Activated naive CD4-positive, alpha-beta T cell treated with anti-CD3 and anti-CD28 coated beads for 36 hours (primary cell): ENCODE data around the gene GPC6. TPM values are rescaled to one million over a fixed set of nuclear protein-coding genes. Genes with fewer than 3 reads are reported as not detected.

Source experiments
- CTCF ChIA-PET: fragments of 350-600 bp; sonication (Branson Sonifier 250); formaldehyde crosslinking; loops from one replicate; lab custom pipeline; 2021; ENCODE audit warnings: antibody characterized with exemption; lab: Charles Lee
- DNase-seq: peaks from one replicate; pipeline ENCODE4 v3.0.0-alpha.2; 2020
- H3K27ac Mint-ChIP-seq: one replicate; pipeline ENCODE4 v1.8.0; 2021; ENCODE audit warnings: mild to moderate bottlenecking, mixed read lengths
- H3K27me3 Mint-ChIP-seq: one replicate; pipeline ENCODE4 v1.8.0; 2021; ENCODE audit warnings: low read depth, mixed read lengths
- H3K36me3 Mint-ChIP-seq: one replicate; pipeline ENCODE4 v1.8.0; 2021; ENCODE audit warnings: low read depth, mixed read lengths
- H3K4me1 Mint-ChIP-seq: one replicate; pipeline ENCODE4 v1.8.0; 2021; ENCODE audit warnings: low read depth, mixed read lengths
- H3K4me3 Mint-ChIP-seq: one replicate; pipeline ENCODE4 v1.8.0; 2021; ENCODE audit warnings: mild to moderate bottlenecking, moderate library complexity, mixed read lengths
- H3K9me3 Mint-ChIP-seq: one replicate; pipeline ENCODE4 v1.8.0; 2021; ENCODE audit warnings: mixed read lengths
- intact Hi-C: fragments of 100-400 bp; cut with micrococcal nuclease; formaldehyde crosslinking; loops from one replicate; pipeline ENCODE4 v1.15.1; 2023
- total RNA-seq, 2 experiments: library from RNA; stranded (reverse); gene quantifications; one replicate each; pipeline ENCODE4 v1.2.3, GENCODE V29; 2021

GPC6 gene
- total RNA-seq, 2 experiments from 2014 or later, result not detected

DNA sequence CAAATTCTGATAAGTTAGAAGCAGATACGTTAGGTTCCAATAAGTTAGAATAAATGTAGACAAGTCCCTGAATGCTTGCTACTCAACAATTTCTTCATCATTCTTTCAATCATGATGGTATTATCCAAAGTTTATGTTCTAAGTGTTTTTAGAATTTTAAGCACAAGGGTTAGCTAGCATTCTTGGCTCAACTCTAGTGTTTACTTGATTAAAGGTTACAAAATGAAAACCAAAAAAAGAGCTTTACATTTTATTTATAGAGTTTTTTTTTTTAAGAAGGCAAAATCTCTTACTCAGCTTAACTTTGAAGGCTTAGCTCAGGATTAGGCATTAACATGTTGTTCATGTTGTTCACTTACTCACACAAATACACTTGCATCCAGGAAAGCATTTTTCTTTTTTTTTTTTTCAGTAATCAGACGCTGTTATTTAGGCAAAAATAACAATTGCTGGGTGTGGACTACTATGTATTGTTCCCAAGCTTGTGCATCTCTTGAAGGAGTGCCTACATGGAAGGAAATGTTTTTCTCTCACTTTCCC lies 832.3 kb downstream of the GPC6 start:
- intact Hi-C loops, result loop anchor here (10.0 kb wide), 1 partner anchor 306 kb away; no protein-coding TSS in a partner anchor
- Mint-ChIP-seq H3K27ac (no peak overlapping the region), H3K4me1 (no peaks in the 10 kb centered on the region), H3K36me3 (no peaks in the 10 kb centered on the region), H3K9me3 (no peaks in the 10 kb centered on the region), H3K27me3 (peaks cover 2% of the 10 kb centered on the region), H3K4me3 (no peak overlapping the region)
- no peak for DNase-seq
- CTCF ChIA-PET, result interaction anchor here (0.7 kb wide), 1 partner anchor 475 kb away, joined by 5 read pairs; no protein-coding TSS in a partner anchor

DNA sequence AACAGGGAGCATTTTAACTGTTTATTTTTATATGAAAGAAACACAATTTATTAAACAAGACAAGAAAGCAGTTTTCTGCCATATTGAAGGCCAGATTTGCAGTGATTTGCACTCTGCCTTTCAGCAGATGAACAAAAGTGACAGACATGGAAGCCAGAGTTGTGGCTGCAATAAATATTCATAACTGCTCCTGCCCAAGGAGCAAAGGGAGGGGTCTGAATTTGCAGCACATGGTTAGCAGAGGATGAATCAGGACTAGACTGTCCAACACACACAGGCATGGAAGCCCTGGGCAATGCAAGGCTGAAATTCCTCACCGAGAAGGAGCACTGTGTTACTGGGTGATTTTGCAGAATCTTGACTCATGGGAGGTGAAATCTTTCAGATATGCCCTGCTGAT lies 834.7 kb downstream of the GPC6 start:
- H3K9me3 Mint-ChIP-seq, result no peaks in the 10 kb centered on the region
- DNase-seq, result no peak
- peaks cover 3% of the 10 kb centered on the region for H3K27me3 Mint-ChIP-seq
- H3K36me3 Mint-ChIP-seq, result no peaks in the 10 kb centered on the region
- H3K27ac Mint-ChIP-seq, result no peak overlapping the region
- no peaks in the 10 kb centered on the region for H3K4me1 Mint-ChIP-seq
- CTCF ChIA-PET, result no interaction called here
- H3K4me3 Mint-ChIP-seq, result no peak overlapping the region
- intact Hi-C loops, result no loop called here

DNA sequence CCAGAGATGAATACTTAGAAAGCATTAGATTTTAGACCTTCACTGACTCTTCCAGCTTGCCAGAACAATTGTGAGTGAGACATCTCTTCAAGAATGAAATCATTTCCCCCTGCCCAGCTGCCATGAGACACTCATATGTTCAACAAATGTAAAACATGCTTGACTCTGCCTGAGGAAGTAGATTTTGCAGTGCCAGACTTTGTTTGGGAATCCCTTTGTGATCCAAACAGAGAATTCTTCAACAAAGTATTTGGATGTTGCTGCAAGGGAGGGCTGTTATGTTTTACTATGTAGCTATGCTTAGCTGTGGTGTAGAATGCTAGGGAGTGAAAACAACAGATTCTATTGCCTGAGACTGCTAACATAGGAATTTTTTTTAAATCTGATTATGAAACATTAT lies 836.5 kb downstream of the GPC6 start:
- intact Hi-C loops, result no loop called here
- Mint-ChIP-seq H3K4me3 (no peak overlapping the region), H3K27me3 (peaks cover 3% of the 10 kb centered on the region), H3K27ac (no peak overlapping the region), H3K4me1 (no peaks in the 10 kb centered on the region), H3K9me3 (no peaks in the 10 kb centered on the region), H3K36me3 (no peaks in the 10 kb centered on the region)
- DNase-seq, result no peak
- CTCF ChIA-PET, result no interaction called here

DNA sequence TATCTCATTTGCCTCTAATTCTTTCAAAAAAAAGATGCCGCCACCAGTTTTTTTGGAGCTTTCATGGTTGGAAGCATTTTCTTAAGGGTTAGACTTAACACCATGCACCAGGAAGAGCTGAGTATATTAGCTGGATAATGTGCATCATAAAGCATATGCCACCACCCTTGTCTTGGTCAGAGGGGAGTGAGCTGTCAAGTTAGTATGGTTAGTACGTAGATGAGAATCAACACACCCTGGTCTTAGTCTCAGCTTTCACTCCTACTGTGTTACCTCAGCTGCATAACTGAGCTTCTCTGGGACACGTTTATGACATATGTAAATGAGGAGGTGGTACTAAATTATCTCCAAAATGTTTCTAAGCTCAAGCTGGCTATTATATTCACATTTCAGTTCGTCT lies 837.2 kb downstream of the GPC6 start:
- H3K27me3 Mint-ChIP-seq, result peaks cover 3% of the 10 kb centered on the region
- H3K9me3 Mint-ChIP-seq, result no peaks in the 10 kb centered on the region
- intact Hi-C loops, result no loop called here
- no peaks in the 10 kb centered on the region for H3K36me3 Mint-ChIP-seq
- no peak overlapping the region for H3K4me3 Mint-ChIP-seq
- CTCF ChIA-PET, result interaction anchor here (0.6 kb wide), 1 partner anchor 18 kb away, joined by 3 read pairs; no protein-coding TSS in a partner anchor
- no peak overlapping the region for H3K27ac Mint-ChIP-seq
- no peak for DNase-seq
- no peaks in the 10 kb centered on the region for H3K4me1 Mint-ChIP-seq

DNA sequence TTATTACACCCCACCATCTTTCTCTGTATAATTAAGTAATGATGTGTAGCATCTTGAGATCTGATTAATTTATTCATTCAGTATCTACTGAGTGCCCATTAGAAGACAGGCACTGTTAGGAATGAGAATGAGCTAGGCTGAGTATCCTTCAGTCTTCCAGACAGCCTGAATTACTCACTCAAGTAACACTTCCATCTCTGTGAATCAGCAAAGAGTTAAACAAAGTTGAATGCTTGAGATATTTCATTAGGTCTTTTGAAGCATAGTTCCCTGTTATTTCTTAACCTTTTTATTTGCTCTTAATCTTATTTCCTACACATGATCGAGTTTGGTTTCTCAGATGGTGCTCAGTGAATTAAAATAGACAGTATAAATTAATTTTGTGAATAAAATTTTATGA lies 839.1 kb downstream of the GPC6 start:
- intact Hi-C loops, result no loop called here
- Mint-ChIP-seq H3K27ac (no peak overlapping the region), H3K27me3 (peaks cover 11% of the 10 kb centered on the region), H3K4me3 (no peak overlapping the region), H3K4me1 (no peaks in the 10 kb centered on the region), H3K36me3 (no peaks in the 10 kb centered on the region), H3K9me3 (peaks cover 3% of the 10 kb centered on the region)
- CTCF ChIA-PET, result no interaction called here
- DNase-seq, result no peak

DNA sequence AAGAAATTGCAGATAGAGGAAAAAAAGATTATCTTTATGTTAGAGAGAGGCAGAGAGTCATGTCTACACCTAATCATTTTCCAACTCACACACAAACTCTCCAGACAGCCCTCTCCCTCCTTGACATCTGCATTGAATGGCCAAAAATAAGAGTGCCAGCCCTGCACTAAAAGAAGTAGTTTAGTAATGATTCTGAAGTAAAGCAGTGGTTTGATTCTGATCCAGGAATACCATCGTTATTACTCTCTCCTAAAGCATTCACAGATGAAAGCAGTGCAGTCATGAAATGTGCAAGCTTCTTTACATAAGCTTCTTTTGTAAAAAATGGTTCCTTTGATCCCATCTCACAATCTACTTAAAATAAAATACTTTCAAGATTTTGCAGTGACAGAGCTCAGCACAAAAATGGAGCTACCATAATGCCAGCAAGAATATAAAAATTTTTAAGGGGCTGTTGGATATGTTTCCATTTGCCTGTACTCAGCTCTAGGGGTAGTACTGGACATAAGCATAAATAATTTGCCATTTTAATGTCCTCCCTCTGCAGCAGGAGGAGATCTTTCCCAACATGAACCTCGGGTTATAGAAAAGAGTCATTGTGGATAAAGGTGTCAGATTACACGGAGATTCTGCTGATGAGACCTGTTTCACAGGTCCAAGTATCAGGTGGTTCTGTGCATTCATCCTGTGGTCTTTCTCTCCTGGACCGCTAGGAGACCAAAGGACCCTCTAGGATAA lies 846.6 kb downstream of the GPC6 start:
- no peak overlapping the region for H3K27ac Mint-ChIP-seq
- no peak for DNase-seq
- H3K9me3 Mint-ChIP-seq, result peaks cover 3% of the 10 kb centered on the region
- intact Hi-C loops, result no loop called here
- no peaks in the 10 kb centered on the region for H3K4me1 Mint-ChIP-seq
- H3K4me3 Mint-ChIP-seq, result no peak overlapping the region
- CTCF ChIA-PET, result no interaction called here
- no peaks in the 10 kb centered on the region for H3K36me3 Mint-ChIP-seq
- peaks cover 21% of the 10 kb centered on the region for H3K27me3 Mint-ChIP-seq

DNA sequence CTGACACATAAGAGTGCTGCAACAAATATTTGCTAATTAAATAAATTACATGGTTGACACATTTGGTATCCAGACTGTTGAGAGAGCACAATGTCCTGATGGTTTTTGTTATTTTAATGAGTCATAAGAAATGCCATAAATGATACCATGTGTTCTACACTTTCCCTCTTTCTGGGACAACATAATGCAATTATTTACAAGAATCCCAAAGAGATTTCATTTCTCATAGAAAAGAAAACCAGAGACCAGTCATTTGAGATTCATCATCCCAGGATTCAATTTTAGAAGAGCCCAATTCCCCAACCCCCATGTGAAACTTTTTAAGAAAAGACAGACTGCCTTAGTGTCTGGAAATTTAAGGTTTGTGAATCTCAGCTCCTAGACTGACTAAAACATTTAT lies 853.3 kb downstream of the GPC6 start:
- no peaks in the 10 kb centered on the region for H3K9me3 Mint-ChIP-seq
- no peak overlapping the region for H3K4me3 Mint-ChIP-seq
- CTCF ChIA-PET, result no interaction called here
- H3K27me3 Mint-ChIP-seq, result peaks cover 18% of the 10 kb centered on the region
- H3K4me1 Mint-ChIP-seq, result no peaks in the 10 kb centered on the region
- no peak for DNase-seq
- no peaks in the 10 kb centered on the region for H3K36me3 Mint-ChIP-seq
- H3K27ac Mint-ChIP-seq, result no peak overlapping the region
- intact Hi-C loops, result no loop called here

DNA sequence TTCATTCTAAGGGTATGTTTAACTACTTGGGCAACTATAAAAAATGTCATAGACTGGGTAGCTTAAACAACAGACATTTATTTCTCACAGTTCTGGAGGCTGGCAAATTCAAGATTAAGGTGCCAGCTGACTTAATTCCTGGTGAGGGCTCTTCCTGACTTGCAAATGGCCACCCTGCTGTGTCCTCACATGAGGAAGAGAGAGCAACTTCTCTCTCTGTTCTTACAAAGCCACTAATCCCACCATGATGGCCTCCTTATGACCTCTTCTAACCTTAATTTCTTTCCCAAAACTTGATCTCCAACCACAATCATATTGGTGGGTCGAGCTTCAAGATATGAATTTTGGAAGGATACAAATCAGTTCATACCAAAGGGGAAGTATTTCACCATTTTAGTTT lies 853.9 kb downstream of the GPC6 start:
- intact Hi-C loops, result no loop called here
- no peaks in the 10 kb centered on the region for H3K9me3 Mint-ChIP-seq
- no peaks in the 10 kb centered on the region for H3K4me1 Mint-ChIP-seq
- DNase-seq, result no peak
- no peaks in the 10 kb centered on the region for H3K36me3 Mint-ChIP-seq
- no peak overlapping the region for H3K27ac Mint-ChIP-seq
- H3K4me3 Mint-ChIP-seq, result no peak overlapping the region
- CTCF ChIA-PET, result no interaction called here
- H3K27me3 Mint-ChIP-seq, result peaks cover 18% of the 10 kb centered on the region

DNA sequence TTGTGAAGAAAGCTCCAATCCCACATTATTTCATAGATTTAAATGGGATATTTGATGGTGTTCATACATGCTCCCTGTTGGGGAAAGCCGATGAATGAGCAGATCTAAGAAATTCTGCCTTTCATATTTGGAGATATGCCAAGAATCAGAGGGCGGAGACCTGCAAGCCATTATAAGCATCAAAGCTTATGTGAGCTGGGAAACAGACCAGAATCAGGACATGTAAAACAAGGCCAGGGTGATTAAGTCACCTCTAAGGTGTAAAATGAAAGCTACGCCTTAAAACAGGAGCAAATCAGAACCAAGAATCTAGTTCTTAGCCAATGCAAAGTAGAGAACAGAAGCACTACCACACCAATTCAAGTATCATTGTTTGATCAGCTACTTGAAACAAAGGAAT lies 860.5 kb downstream of the GPC6 start:
- Mint-ChIP-seq H3K9me3 (no peaks in the 10 kb centered on the region), H3K4me1 (no peaks in the 10 kb centered on the region), H3K4me3 (no peak overlapping the region), H3K27ac (no peak overlapping the region), H3K27me3 (peaks cover 2% of the 10 kb centered on the region), H3K36me3 (no peaks in the 10 kb centered on the region)
- CTCF ChIA-PET, result no interaction called here
- DNase-seq, result no peak
- intact Hi-C loops, result no loop called here

DNA sequence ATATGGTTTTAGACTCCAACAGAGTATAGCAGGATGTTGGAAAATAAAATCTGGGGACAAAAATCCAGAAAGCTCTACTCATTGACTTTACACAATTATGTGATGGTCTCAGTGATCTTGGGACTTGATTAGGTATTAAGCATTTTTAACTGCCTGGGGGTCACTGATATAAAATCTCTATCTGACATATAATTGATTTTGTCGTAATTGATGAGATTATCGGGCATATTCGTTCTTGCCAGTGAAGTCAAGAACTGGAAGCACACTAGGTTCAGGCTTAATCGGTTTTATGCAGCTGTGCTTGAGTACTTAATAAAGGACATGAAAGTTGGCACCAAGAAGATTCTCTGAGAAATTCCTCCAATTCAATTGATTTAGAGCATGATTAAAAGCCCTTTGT lies 862.1 kb downstream of the GPC6 start:
- no peak for DNase-seq
- intact Hi-C loops, result no loop called here
- no peak overlapping the region for H3K4me3 Mint-ChIP-seq
- no peak overlapping the region for H3K27ac Mint-ChIP-seq
- peaks cover 2% of the 10 kb centered on the region for H3K9me3 Mint-ChIP-seq
- no peaks in the 10 kb centered on the region for H3K4me1 Mint-ChIP-seq
- CTCF ChIA-PET, result no interaction called here
- peaks cover 2% of the 10 kb centered on the region for H3K27me3 Mint-ChIP-seq
- no peaks in the 10 kb centered on the region for H3K36me3 Mint-ChIP-seq

DNA sequence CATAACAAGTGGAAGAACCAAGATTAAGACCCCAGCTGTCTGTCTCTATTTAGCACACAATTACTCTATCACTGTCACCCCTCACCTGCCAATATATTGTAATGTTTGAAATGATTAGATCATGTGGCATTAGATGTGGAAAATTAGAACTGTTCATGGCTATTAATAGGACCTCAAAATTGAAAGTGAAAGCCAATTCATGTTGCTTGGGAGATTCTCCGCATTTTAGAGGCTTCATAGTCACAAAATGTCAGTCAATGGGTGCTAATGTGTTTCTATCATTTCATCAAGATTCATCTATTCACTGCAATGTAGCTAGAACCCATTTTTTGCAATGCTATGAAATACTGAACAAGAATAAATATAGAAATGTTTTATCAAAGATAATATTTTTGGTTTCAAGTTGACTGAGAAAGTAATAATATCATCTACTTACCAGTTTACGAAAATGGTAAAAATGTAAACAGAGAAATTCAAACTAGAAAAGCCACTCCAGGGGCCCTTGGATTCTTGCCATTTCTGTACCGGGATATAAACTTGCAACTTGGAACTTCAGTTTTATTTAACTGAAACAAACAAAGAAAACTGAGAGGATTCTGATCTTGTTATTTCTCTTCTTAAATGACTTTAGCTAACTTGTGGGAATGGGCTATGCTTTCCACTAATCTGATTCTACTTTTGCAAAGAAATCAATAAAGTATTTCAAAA lies 864.3 kb downstream of the GPC6 start:
- intact Hi-C loops, result no loop called here

DNA sequence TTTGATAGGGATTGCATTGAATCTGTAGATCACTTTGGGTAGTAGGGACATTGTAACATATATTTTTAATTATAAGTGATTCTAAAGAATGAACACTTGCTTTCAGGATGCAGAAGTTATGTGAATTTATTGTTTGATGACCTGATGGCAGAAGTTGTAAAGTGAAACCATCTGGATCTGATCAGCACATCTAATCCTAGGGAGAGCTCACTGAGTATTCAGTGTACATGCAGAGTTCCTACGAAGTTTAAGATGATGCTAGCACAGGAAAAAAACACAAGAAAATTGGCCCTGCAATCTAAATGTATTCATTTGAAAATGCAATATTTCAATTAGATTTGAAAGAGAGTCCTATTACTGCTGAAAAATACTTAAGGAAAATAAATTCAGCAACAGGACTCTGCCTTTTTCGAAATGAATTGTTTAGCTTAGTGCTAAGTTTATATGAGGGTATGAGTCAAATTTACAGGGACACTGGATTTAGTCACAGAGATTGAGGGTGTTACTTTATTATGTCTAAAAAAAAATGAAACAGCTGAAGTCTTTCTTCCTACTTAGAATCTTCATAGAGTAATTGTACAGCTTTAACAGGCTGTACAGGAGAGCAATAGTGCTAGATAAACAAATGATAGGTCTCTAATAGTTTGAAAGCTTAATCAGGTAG lies 867.2 kb downstream of the GPC6 start:
- H3K4me3 Mint-ChIP-seq, result no peak overlapping the region
- CTCF ChIA-PET, result no interaction called here
- H3K36me3 Mint-ChIP-seq, result no peaks in the 10 kb centered on the region
- intact Hi-C loops, result no loop called here
- no peak overlapping the region for H3K27ac Mint-ChIP-seq
- DNase-seq, result no peak
- peaks cover 9% of the 10 kb centered on the region for H3K27me3 Mint-ChIP-seq
- peaks cover 2% of the 10 kb centered on the region for H3K9me3 Mint-ChIP-seq
- H3K4me1 Mint-ChIP-seq, result no peaks in the 10 kb centered on the region

More for the DNA sequence above, 864.3 kb downstream of the GPC6 start:
- no peak overlapping the region for H3K27ac Mint-ChIP-seq
- H3K4me1 Mint-ChIP-seq, result no peaks in the 10 kb centered on the region
- peaks cover 2% of the 10 kb centered on the region for H3K9me3 Mint-ChIP-seq
- H3K27me3 Mint-ChIP-seq, result peaks cover 6% of the 10 kb centered on the region
- no peak overlapping the region for H3K4me3 Mint-ChIP-seq
- DNase-seq, result no peak
- CTCF ChIA-PET, result no interaction called here
- H3K36me3 Mint-ChIP-seq, result no peaks in the 10 kb centered on the region
